ENCODE data around the gene CEP131.

CEP131 gene

GRCh38 chr17:81195941-81196495 is 26.7 kb downstream of the CEP131 start:
- ChIA-PET CTCF (no interaction called here), POLR2A (no interaction called here)
- DNase-seq (ENCODE audit: extremely low spot score), result no peak
- TF ChIP-seq FOXM1 (IDR thresholded peaks at IDR 0.05; ENCODE audit: borderline replicate concordance), result no peak
- TF ChIP-seq, protein P1, sequence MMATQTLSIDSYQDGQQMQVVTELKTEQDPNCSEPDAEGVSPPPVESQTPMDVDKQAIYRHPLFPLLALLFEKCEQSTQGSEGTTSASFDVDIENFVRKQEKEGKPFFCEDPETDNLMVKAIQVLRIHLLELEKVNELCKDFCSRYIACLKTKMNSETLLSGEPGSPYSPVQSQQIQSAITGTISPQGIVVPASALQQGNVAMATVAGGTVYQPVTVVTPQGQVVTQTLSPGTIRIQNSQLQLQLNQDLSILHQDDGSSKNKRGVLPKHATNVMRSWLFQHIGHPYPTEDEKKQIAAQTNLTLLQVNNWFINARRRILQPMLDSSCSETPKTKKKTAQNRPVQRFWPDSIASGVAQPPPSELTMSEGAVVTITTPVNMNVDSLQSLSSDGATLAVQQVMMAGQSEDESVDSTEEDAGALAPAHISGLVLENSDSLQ (IDR thresholded peaks at IDR 0.05), result no peak
- no peak for TF ChIP-seq FOXK2 (IDR thresholded peaks at IDR 0.05)
- no peak for TF ChIP-seq FOXA1 (IDR thresholded peaks at IDR 0.05)
- TF ChIP-seq HDGF (IDR thresholded peaks at IDR 0.05; ENCODE audit: borderline replicate concordance), result no peak
- TF ChIP-seq SUZ12 (IDR thresholded peaks at IDR 0.05), result no peak

- DNase-seq (ENCODE audit: extremely low spot score), result no peak
- POLR2A ChIA-PET, result interaction anchor here (0.6 kb wide), 1 partner anchor 13 kb away, joined by 3 read pairs; no protein-coding TSS in a partner anchor
Observed at GRCh38 chr17:81194941-81195901, 27.5 kb downstream of the CEP131 start.

DNA sequence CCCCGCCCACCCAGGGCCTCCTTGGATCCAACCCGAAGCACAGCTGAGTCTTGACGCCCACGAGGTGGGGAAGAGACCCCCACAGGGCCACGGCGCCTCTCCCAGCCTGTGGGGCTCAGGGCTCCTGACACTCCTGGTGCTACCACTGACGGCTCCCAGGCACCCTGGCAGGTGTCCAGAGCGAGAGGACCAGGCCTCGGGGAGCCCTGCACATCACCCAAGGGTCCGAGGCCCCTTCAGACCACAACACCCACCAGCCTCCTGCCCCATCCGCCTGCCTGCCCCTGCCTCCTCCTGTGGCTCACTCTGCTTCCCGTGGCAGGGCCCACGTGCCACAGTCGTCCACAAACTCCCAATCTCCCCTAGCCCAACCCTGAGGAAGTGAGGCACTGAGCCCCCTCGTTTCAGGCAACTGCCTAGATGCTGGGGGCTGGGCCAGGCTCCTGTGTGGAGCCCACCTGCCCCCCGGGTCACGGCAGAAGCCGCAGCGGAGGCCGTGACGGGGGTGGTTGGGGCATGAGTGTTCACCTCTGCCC is 28.5 kb downstream of the CEP131 start:
- TF ChIP-seq BHLHE40 (IDR thresholded peaks at IDR 0.05; ENCODE audit: borderline replicate concordance), result no peak
- TF ChIP-seq LEF1 (IDR thresholded peaks at IDR 0.05; ENCODE audit: borderline replicate concordance), result no peak
- no peak for TF ChIP-seq SUZ12 (IDR thresholded peaks at IDR 0.05)
- ChIA-PET POLR2A (no interaction called here), CTCF (no interaction called here)
- no peak for DNase-seq (ENCODE audit: extremely low spot score)

More at GRCh38 chr17:81194941-81195901, 27.5 kb downstream of the CEP131 start:
- CTCF ChIA-PET, result no interaction called here
- no peak for TF ChIP-seq FOXA1 (IDR thresholded peaks at IDR 0.05)

- no peak for DNase-seq (ENCODE audit: extremely low spot score)
- ChIA-PET CTCF (interaction anchor here (1.5 kb wide), 1 partner anchor 51 kb away, joined by 4 read pairs; no protein-coding TSS in a partner anchor), POLR2A (no interaction called here)
- TF ChIP-seq CTBP1 (IDR thresholded peaks at IDR 0.05; ENCODE audit: borderline replicate concordance), result no peak
- no peak for TF ChIP-seq L3MBTL2 (conservative IDR thresholded peaks at IDR 0.05)
- no peak for TF ChIP-seq BHLHE40 (IDR thresholded peaks at IDR 0.05; ENCODE audit: borderline replicate concordance)
- TF ChIP-seq ARNT (IDR thresholded peaks at IDR 0.05), result no peak
- no peak for TF ChIP-seq HDGF (IDR thresholded peaks at IDR 0.05; ENCODE audit: borderline replicate concordance)
- TF ChIP-seq, protein P1 (IDR thresholded peaks at IDR 0.05), result no peak
- TF ChIP-seq NFRKB (IDR thresholded peaks at IDR 0.05), result no peak
- TF ChIP-seq SUZ12 (IDR thresholded peaks at IDR 0.05), result no peak
- no peak for TF ChIP-seq SP1 (IDR thresholded peaks at IDR 0.05)
Observed at GRCh38 chr17:81193470-81194224, 29.1 kb downstream of the CEP131 start.

- ChIA-PET CTCF (interaction anchor here (1.5 kb wide), 1 partner anchor 50 kb away, joined by 4 read pairs; no protein-coding TSS in a partner anchor), POLR2A (no interaction called here)
- no peak for DNase-seq (ENCODE audit: extremely low spot score)
- TF ChIP-seq FOXM1 (IDR thresholded peaks at IDR 0.05; ENCODE audit: borderline replicate concordance) (no peak), SP1 (IDR thresholded peaks at IDR 0.05) (no peak)
- TF ChIP-seq, protein P1 (IDR thresholded peaks at IDR 0.05), result no peak
Observed at GRCh38 chr17:81193051-81193410, 29.7 kb downstream of the CEP131 start.

- ChIA-PET POLR2A (interaction anchor here (0.8 kb wide), 1 partner anchor 47 kb away, joined by 3 read pairs; the partner anchor contains the start of genes NDUFAF8 and TEPSIN), CTCF (interaction anchor here (1.5 kb wide), 1 partner anchor 50 kb away, joined by 4 read pairs; no protein-coding TSS in a partner anchor)
- TF ChIP-seq BHLHE40 (IDR thresholded peaks at IDR 0.05; ENCODE audit: borderline replicate concordance), result no peak
- TF ChIP-seq, protein P1 (IDR thresholded peaks at IDR 0.05), result no peak
- TF ChIP-seq FOXA1 (IDR thresholded peaks at IDR 0.05), result no peak
- TF ChIP-seq FOXM1 (IDR thresholded peaks at IDR 0.05; ENCODE audit: borderline replicate concordance), result no peak
- no peak for TF ChIP-seq TARDBP (IDR thresholded peaks at IDR 0.05)
- no peak for TF ChIP-seq NFRKB (IDR thresholded peaks at IDR 0.05)
- TF ChIP-seq CTBP1 (IDR thresholded peaks at IDR 0.05; ENCODE audit: borderline replicate concordance), result no peak
- no peak for TF ChIP-seq HDGF (IDR thresholded peaks at IDR 0.05; ENCODE audit: borderline replicate concordance)
- TF ChIP-seq L3MBTL2 (conservative IDR thresholded peaks at IDR 0.05), result no peak
- DNase-seq (ENCODE audit: extremely low spot score), result no peak
Observed at GRCh38 chr17:81192386-81193050, 30.2 kb downstream of the CEP131 start.
